Measurements from ENCODE around the gene UBR4. TPM values are rescaled to one million over a fixed set of nuclear protein-coding genes. Genes with fewer than 3 reads are reported as not detected.
"Not testable (repeated sequence)": the region's sequence is repeated elsewhere in the genome, so short reads cannot be mapped to it uniquely, and the experiment has no call there.

UBR4 gene
- total RNA-seq, 1 experiment from 2014 or later = 107 TPM

- ChIA-PET CTCF (no interaction called here), POLR2A (no interaction called here), RAD21 (ENCODE audit: low non-redundant PET in 1 of 2, low total read pairs in 2 of 2, uncharacterized antibody in 2 of 2, unreplicated experiment in 2 of 2) (no interaction called here)
- H3K27me3 ChIP-seq (ENCODE audit: insufficient read depth, low read length) = no peaks in the 10 kb centered on the region
- H3K4me1 ChIP-seq (ENCODE audit: control insufficient read depth in 1 of 2, insufficient read depth in 2 of 2, low read length in 2 of 2) = no peaks in the 10 kb centered on the region
- ATAC-seq = no peak
- intact Hi-C loops (cut with micrococcal nuclease) = no loop called here
- no peak for TF ChIP-seq POLR2A (IDR thresholded peaks at IDR 0.05; ENCODE audit: borderline replicate concordance, extremely low read depth, insufficient read depth, insufficient read length)
- TF ChIP-seq ZBTB33 (IDR thresholded peaks at IDR 0.05; ENCODE audit: extremely low read depth, insufficient replicate concordance, low read length) = no peak
- no peak for TF ChIP-seq YY1 (IDR thresholded peaks at IDR 0.05; ENCODE audit: extremely low read depth, insufficient replicate concordance, low read depth, low read length)
- no peak overlapping the region for H3K4me2 ChIP-seq (ENCODE audit: low read length)
- H3K4me3 ChIP-seq (replicated peaks in 1 of 2; ENCODE audit: low read depth in 1 of 2, low read length in 2 of 2) = no peak overlapping the region
- H2AFZ ChIP-seq (ENCODE audit: low read depth, low read length, poor library complexity, severe bottlenecking) = no peak overlapping the region
- no peak for DNase-seq (ENCODE audit: low read depth, low spot score)
- H3K27ac ChIP-seq (ENCODE audit: low read depth, low read length) = no peak overlapping the region
- H4K20me1 ChIP-seq (ENCODE audit: insufficient read depth) = no peaks in the 10 kb centered on the region; the same call in 1 of the 2 replicates
- H3K9ac ChIP-seq (ENCODE audit: low read length) = no peak overlapping the region
- peaks cover 38 to 47% of the 10 kb centered on the region in 2 experiments for H3K36me3 ChIP-seq (ENCODE audit: control insufficient read depth in 1 of 2, insufficient read depth in 2 of 2, low read length in 2 of 2)
- BruUV-seq (replicated peaks) = no TSS peak
- H3K9me3 ChIP-seq (ENCODE audit: control insufficient read depth in 1 of 2, insufficient read depth in 1 of 2, low read depth in 1 of 2, low read length in 2 of 2) = no peaks in the 10 kb centered on the region
- H3K79me2 ChIP-seq (ENCODE audit: insufficient read depth, low read length) = peaks cover 38% of the 10 kb centered on the region
- no peaks in the 10 kb centered on the region for H3K9me2 ChIP-seq (ENCODE audit: insufficient read depth)
Observed at GRCh38 chr1:19219451-19219850, 9.4 kb upstream of the UBR4 start.

GRCh38 chr1:19216585-19216984 is 6.5 kb upstream of the UBR4 start:
- RAD21 ChIA-PET (ENCODE audit: low non-redundant PET in 1 of 2, low total read pairs in 2 of 2, uncharacterized antibody in 2 of 2, unreplicated experiment in 2 of 2); H3K9me2 ChIP-seq (ENCODE audit: insufficient read depth); H2AFZ ChIP-seq (ENCODE audit: low read depth, low read length, poor library complexity, severe bottlenecking); H4K20me1 ChIP-seq (ENCODE audit: insufficient read depth); BruUV-seq (replicated peaks); DNase-seq (ENCODE audit: low read depth, low spot score); H3K4me3 ChIP-seq (replicated peaks in 1 of 2; ENCODE audit: low read depth in 1 of 2, low read length in 2 of 2); H3K9ac ChIP-seq (ENCODE audit: low read length); H3K27ac ChIP-seq (ENCODE audit: low read depth, low read length); CTCF ChIA-PET; POLR2A ChIA-PET; H3K9me3 ChIP-seq (ENCODE audit: control insufficient read depth in 1 of 2, insufficient read depth in 1 of 2, low read depth in 1 of 2, low read length in 2 of 2); ATAC-seq; H3K4me2 ChIP-seq (ENCODE audit: low read length); H3K27me3 ChIP-seq (ENCODE audit: insufficient read depth, low read length); H3K4me1 ChIP-seq (ENCODE audit: control insufficient read depth in 1 of 2, insufficient read depth in 2 of 2, low read length in 2 of 2); intact Hi-C loops (cut with micrococcal nuclease): not testable (repeated sequence)
- H3K79me2 ChIP-seq (ENCODE audit: insufficient read depth, low read length) = peaks cover 62% of the 10 kb centered on the region
- peaks cover 42 to 44% of the 10 kb centered on the region in 2 experiments for H3K36me3 ChIP-seq (ENCODE audit: control insufficient read depth in 1 of 2, insufficient read depth in 2 of 2, low read length in 2 of 2)

All from HCT116 (cell line).